Measurements from ENCODE around the gene OR10G2. TPM values are rescaled to one million over a fixed set of nuclear protein-coding genes. Genes with fewer than 3 reads are reported as not detected.
A peak's percentile ranks its signal among the peaks of the same experiment; 100 is the strongest.
"Not testable (repeated sequence)": the region's sequence is repeated elsewhere in the genome, so short reads cannot be mapped to it uniquely, and the experiment has no call there.

OR10G2 gene
- total RNA-seq, 2 experiments from 2014 or later = not detected

DNA sequence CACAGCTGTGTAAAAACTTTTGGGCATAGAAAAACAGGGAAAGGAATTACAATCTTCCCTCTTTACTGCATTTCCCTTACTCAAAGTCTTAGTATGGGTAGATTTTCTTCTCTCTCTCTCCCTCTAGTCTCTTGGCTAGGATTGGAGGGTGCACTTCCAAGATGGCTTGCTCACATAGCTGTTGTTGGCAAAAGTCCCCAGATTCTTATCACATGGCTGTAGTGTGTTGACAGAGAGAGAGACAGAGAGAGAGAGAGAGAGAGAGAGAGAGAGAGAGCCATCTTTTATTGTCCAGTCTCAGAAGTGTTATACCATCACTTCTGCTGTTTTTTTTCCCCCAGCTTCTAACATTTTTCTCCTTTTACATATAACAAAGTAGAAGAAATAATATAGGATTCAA is 12.6 kb upstream of the OR10G2 start:
- Mint-ChIP-seq H3K36me3 (no peaks in the 10 kb centered on the region), H3K27ac (no peak overlapping the region), H3K9me3 (no peaks in the 10 kb centered on the region), H3K27me3 (peaks cover 16% of the 10 kb centered on the region), H3K4me3 (no peak overlapping the region), H3K4me1 (ENCODE audit: low read depth) (no peaks in the 10 kb centered on the region)
- intact Hi-C loops (cut with micrococcal nuclease) = loop anchor here (10.0 kb wide), 1 partner anchor 67 kb away; no protein-coding TSS in a partner anchor
- ChIA-PET POLR2A (no interaction called here), CTCF (no interaction called here)
- DNase-seq = no peak

DNA sequence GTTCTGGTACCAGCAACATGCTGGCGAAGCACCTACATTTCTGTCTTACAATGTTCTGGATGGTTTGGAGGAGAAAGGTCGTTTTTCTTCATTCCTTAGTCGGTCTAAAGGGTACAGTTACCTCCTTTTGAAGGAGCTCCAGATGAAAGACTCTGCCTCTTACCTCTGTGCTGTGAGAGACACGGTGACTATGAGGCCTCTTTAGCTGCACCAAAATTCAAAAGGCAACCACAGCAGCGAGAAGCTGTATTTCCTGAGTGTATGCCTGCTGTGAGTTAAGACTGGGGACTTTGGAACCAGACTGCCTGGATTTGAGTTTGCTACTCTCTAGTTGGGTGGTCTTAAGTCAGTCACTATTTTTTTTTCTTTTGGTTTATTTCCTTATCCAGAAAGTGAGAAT is 8.7 kb upstream of the OR10G2 start:
- Mint-ChIP-seq H3K4me3 (peak overlapping the region; percentile 48), H3K4me1 (ENCODE audit: low read depth) (no peaks in the 10 kb centered on the region), H3K9me3 (no peaks in the 10 kb centered on the region), H3K36me3 (no peaks in the 10 kb centered on the region), H3K27ac (no peak overlapping the region), H3K27me3 (peaks cover 1% of the 10 kb centered on the region)
- POLR2A ChIA-PET = no interaction called here
- intact Hi-C loops (cut with micrococcal nuclease) = loop anchor here (5.0 to 10.0 kb wide), 2 partner anchors 71 to 894 kb away; no protein-coding TSS in a partner anchor
- DNase-seq = no peak
- CTCF ChIA-PET = interaction anchor here (0.6 kb wide), 1 partner anchor 209 kb away, joined by 3 read pairs; no protein-coding TSS in a partner anchor

DNA sequence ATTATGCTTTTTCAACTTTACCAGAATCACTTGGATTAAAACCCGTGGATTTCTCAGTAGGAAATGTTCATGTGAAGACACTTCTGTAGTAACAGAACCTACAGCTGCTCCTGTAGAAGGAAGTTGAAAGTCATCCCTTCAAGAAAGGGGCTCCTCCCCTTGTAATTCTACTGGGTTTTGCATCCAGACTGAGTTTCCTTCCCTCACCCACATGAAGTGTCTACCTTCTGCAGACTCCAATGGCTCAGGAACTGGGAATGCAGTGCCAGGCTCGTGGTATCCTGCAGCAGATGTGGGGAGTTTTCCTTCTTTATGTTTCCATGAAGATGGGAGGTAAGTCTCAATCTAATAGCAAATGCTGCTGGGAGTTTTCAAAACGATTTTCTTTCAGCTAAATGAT is 7.9 kb upstream of the OR10G2 start:
- peak overlapping the region; percentile 0 for H3K27ac Mint-ChIP-seq
- H3K9me3 Mint-ChIP-seq = no peaks in the 10 kb centered on the region
- DNase-seq = no peak
- H3K4me3 Mint-ChIP-seq = peak overlapping the region; percentile 48
- POLR2A ChIA-PET = no interaction called here
- intact Hi-C loops (cut with micrococcal nuclease) = loop anchor here (5.0 to 10.0 kb wide), 2 partner anchors 72 to 895 kb away; no protein-coding TSS in a partner anchor
- CTCF ChIA-PET = interaction anchor here (0.6 to 1.4 kb wide), 3 partner anchors 23 to 209 kb away, joined by 3 to 7 read pairs (median 3); no protein-coding TSS in a partner anchor
- H3K36me3 Mint-ChIP-seq = no peaks in the 10 kb centered on the region
- H3K27me3 Mint-ChIP-seq = no peaks in the 10 kb centered on the region
- no peaks in the 10 kb centered on the region for H3K4me1 Mint-ChIP-seq (ENCODE audit: low read depth)

DNA sequence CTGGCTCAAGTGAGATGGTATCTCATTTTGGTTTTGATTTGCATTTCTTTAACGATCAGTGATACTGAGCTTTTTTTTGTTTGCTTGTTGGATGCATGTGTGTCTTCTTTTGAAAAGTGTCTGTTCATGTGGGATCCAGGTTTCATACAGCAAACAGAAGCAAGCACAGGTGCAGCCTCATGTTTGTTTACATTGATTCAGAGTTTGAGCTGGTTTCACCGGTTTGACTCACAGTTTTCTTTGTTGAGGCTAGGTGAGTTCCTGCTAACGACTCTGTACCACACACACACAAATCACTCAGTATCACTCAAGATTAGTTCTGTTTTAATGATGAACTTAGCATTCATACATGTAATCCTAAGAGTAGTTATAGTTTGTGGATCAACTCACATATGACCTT is 3.7 kb downstream of the OR10G2 start:
- H3K27me3 Mint-ChIP-seq = peaks cover 10% of the 10 kb centered on the region
- ChIA-PET CTCF (no interaction called here), POLR2A (no interaction called here)
- H3K36me3 Mint-ChIP-seq = no peaks in the 10 kb centered on the region
- H3K27ac Mint-ChIP-seq = no peak overlapping the region
- no peak overlapping the region for H3K4me3 Mint-ChIP-seq
- no peaks in the 10 kb centered on the region for H3K4me1 Mint-ChIP-seq (ENCODE audit: low read depth)
- no peaks in the 10 kb centered on the region for H3K9me3 Mint-ChIP-seq
- intact Hi-C loops (cut with micrococcal nuclease) = no loop called here
- no peak for DNase-seq

DNA sequence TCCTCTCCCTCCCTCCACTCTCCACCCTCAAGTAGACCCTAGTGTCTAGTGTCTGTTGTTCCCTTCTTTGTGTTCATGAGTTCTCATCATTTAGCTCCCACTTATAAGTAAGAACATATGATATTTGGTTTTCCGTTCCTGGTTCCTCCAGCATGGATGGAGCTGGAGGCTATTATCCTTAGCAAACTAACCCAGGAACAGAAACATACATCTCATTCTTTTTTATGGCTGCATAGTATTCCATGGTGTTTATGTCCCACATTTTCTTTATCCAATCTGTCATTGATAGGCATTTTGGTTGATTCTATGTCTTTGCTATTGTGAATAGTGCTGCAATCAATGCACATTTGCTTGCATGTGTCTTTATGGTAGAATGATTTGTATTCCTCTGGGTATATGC is 4.2 kb downstream of the OR10G2 start:
- peaks cover 13% of the 10 kb centered on the region for H3K27me3 Mint-ChIP-seq
- intact Hi-C loops (cut with micrococcal nuclease); POLR2A ChIA-PET; H3K36me3 Mint-ChIP-seq; CTCF ChIA-PET; H3K4me1 Mint-ChIP-seq (ENCODE audit: low read depth); DNase-seq; H3K9me3 Mint-ChIP-seq; H3K4me3 Mint-ChIP-seq; H3K27ac Mint-ChIP-seq: not testable (repeated sequence)

DNA sequence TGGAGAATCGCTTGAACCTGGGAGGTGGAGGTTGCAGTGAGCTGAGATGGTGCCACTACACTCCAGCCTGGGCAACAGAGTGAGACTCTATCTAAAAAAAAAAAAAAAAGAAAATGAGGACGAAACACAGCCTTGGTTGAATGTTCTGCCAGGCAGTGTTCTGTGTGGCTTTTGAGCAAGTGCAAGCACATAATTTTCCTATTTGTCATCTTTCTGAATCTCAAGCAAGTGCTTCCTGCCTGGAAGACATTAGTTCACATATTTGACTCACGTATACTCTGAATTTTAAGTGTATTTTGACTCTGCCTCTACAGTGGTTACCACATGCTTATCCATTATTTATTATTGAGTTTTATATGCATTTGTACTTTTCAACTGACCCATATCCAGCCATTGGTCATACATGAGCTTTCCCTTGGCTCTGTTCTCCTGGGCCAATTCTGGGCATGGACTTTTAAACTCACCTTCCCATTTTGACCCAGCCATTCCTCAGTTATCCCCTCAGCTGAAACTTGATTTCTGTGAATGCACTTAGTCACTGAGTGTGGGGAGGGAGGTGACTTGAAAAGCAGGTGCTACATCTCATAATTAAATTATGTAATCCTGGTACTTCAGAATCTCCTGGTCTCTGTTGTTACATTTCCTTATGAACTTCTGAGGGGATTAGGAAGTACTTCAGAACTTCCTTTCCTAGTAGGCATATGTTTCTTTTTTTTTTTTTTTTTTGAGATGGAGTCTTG is 8.1 kb downstream of the OR10G2 start:
- H3K9me3 Mint-ChIP-seq = no peaks in the 10 kb centered on the region
- no peaks in the 10 kb centered on the region for H3K4me1 Mint-ChIP-seq (ENCODE audit: low read depth)
- POLR2A ChIA-PET = no interaction called here
- no peak overlapping the region for H3K27ac Mint-ChIP-seq
- no peaks in the 10 kb centered on the region for H3K36me3 Mint-ChIP-seq
- CTCF ChIA-PET = no interaction called here
- H3K27me3 Mint-ChIP-seq = peaks cover 16% of the 10 kb centered on the region
- intact Hi-C loops (cut with micrococcal nuclease) = no loop called here
- no peak for DNase-seq
- no peak overlapping the region for H3K4me3 Mint-ChIP-seq

DNA sequence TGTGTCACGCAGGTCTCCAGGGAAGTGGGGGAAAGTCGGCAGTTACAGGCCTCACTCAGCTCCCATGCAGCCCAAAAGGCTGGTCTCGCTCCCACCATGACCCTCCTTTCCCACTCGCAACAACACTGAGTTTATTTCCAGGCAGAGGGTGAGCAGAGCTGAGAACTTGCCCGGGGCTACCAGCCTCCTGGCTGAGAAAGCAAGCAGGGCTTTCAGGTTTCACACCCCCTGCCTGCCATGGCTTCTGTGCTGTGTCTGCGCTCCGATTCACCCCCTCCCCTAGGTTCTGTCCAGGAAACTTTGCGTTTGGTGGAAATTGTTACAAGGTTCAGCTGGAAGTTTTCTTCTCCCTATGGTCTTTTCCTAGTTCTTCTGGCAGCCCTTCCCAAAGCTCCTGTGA is 17.1 kb downstream of the OR10G2 start:
- H3K9me3 Mint-ChIP-seq = no peaks in the 10 kb centered on the region
- ChIA-PET CTCF (no interaction called here), POLR2A (no interaction called here)
- no peaks in the 10 kb centered on the region for H3K36me3 Mint-ChIP-seq
- H3K4me1 Mint-ChIP-seq (ENCODE audit: low read depth) = no peaks in the 10 kb centered on the region
- H3K27me3 Mint-ChIP-seq = peaks cover 10% of the 10 kb centered on the region
- no peak overlapping the region for H3K27ac Mint-ChIP-seq
- H3K4me3 Mint-ChIP-seq = no peak overlapping the region
- intact Hi-C loops (cut with micrococcal nuclease) = no loop called here
- DNase-seq = no peak

DNA sequence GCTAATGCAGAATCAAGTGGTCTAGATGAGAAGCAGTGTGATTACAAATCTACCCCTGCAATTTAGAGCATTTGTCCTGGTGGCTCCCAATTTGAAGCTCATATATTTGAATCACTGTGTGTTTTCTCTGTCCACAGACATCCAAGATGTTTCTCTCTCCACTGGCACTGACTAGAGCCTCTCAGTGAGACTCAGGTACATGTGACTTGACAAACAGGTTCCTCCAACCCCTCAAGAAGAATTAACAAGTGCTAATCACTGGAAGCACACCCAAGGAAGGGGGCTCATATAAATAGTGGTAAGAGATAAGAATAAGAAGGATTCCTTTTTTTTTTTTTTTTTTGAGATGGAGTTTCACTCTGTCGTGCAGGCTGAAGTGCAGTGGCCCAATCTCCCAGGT is 20.5 kb downstream of the OR10G2 start:
- peaks cover 8% of the 10 kb centered on the region for H3K27me3 Mint-ChIP-seq

DNA sequence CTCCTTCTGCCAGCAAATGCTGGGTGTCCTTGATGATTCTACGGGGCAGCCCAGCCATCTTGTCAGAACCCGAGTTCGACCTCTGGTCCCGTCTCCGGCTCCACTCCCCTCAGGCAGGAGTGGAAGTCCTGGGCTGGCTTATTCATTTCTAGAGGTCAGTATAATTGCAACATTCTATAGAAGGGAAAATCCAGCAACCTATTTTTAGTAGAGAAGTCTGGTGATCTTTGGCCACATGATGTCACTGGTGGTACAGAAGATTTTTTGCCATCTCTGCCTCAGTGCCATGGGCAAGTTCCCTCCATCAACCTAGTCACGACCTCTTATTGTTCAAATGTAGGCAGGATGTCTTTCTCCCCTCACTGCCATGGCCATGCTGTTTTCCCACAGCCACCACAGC is 22.4 kb downstream of the OR10G2 start:
- no peaks in the 10 kb centered on the region for H3K36me3 Mint-ChIP-seq
- DNase-seq = no peak
- H3K4me1 Mint-ChIP-seq (ENCODE audit: low read depth) = no peaks in the 10 kb centered on the region
- intact Hi-C loops (cut with micrococcal nuclease) = no loop called here
- ChIA-PET POLR2A (no interaction called here), CTCF (no interaction called here)
- no peak overlapping the region for H3K27ac Mint-ChIP-seq
- H3K9me3 Mint-ChIP-seq = no peaks in the 10 kb centered on the region
- H3K27me3 Mint-ChIP-seq = peaks cover 8% of the 10 kb centered on the region
- no peak overlapping the region for H3K4me3 Mint-ChIP-seq

More for the DNA sequence above, 20.5 kb downstream of the OR10G2 start:
- CTCF ChIA-PET = no interaction called here
- Mint-ChIP-seq H3K4me3 (no peak overlapping the region), H3K36me3 (no peaks in the 10 kb centered on the region), H3K9me3 (no peaks in the 10 kb centered on the region), H3K27ac (no peak overlapping the region), H3K4me1 (ENCODE audit: low read depth) (no peaks in the 10 kb centered on the region)
- intact Hi-C loops (cut with micrococcal nuclease) = no loop called here
- POLR2A ChIA-PET = no interaction called here
- DNase-seq = no peak

DNA sequence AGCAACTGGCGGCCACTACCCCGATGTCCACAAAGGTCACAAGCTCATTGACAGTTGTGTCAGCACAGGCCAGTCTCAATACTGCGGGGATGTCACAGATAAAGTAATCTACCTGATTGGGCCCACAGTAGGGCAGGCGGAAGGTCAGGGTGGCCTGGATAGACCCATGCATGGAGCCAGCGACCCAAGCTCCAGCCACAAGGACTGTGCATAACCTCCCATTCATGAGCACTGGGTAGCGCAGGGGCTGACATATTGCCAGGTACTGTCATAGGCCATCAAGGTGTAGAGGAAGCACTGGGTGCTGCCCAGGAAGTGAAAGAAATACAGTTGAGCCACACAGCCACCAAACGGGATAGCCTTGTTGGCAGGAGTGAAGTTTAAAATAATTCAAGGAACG is 32.6 kb downstream of the OR10G2 start:
- CTCF ChIA-PET; H3K4me1 Mint-ChIP-seq (ENCODE audit: low read depth); H3K27ac Mint-ChIP-seq; H3K27me3 Mint-ChIP-seq; POLR2A ChIA-PET; DNase-seq; H3K9me3 Mint-ChIP-seq; intact Hi-C loops (cut with micrococcal nuclease); H3K4me3 Mint-ChIP-seq; H3K36me3 Mint-ChIP-seq: not testable (repeated sequence)

DNA sequence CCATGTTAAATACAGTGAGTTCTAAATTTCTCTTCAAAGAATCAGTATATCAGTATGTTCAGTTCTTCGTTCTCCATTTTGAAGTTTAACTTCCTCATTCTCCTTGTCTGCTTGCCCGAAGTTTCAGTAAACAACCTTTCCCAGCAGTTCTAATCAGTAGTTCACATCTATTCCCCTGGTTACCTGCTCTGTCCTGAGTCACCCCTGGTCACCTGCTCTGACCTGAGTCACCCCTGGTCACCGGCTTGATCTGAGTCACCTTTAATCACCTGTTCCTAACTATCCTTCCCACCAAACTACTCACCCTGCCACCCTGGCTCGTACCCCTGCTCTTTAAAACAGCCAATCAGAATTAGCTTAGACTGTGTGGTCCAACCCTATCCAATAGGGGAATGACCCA is 45.4 kb downstream of the OR10G2 start:
- Mint-ChIP-seq H3K27me3 (peaks cover 16% of the 10 kb centered on the region), H3K27ac (no peak overlapping the region)
- intact Hi-C loops (cut with micrococcal nuclease) = no loop called here

More for the DNA sequence above, 45.4 kb downstream of the OR10G2 start:
- peaks cover 10% of the 10 kb centered on the region for H3K36me3 Mint-ChIP-seq
- H3K4me3 Mint-ChIP-seq = no peak overlapping the region
- ChIA-PET CTCF (no interaction called here), POLR2A (no interaction called here)
- no peaks in the 10 kb centered on the region for H3K4me1 Mint-ChIP-seq (ENCODE audit: low read depth)
- H3K9me3 Mint-ChIP-seq = peaks cover 23% of the 10 kb centered on the region
- DNase-seq = no peak
